Naive B cell (primary cell): ENCODE measurements around the gene SPIN3. TPM values are rescaled to one million over a fixed set of nuclear protein-coding genes. Genes with fewer than 3 reads are reported as not detected.
"Not testable (repeated sequence)": the region's sequence is repeated elsewhere in the genome, so short reads cannot be mapped to it uniquely, and the experiment has no call there.

ENCODE experiments used
- ATAC-seq, 2 donors: fragments of 150-1000 bp; cut with Tn5 transposase; 2 replicates each; pipeline ENCODE4 v1.10.0; 2021; ENCODE audit warnings: low read depth in 2 of 2, mild to moderate bottlenecking in 2 of 2, moderate library complexity in 2 of 2
- DNase-seq: peaks from one replicate; pipeline ENCODE4 v3.0.0; 2022
- H3K27ac Mint-ChIP-seq, 6 donors: one replicate each; pipeline ENCODE4 v1.8.0; 2020 to 2022; ENCODE audit warnings: mild to moderate bottlenecking in 6 of 6, mixed read lengths in 6 of 6, moderate library complexity in 5 of 6, inconsistent platforms in 2 of 6
- H3K27me3 Mint-ChIP-seq, 3 donors: one replicate each; pipeline ENCODE4 v1.8.0; 2021 to 2022; ENCODE audit warnings: mixed read lengths in 3 of 3, mild to moderate bottlenecking in 1 of 3
- H3K36me3 Mint-ChIP-seq, 2 donors: one replicate each; pipeline ENCODE4 v1.8.0; 2020 to 2022; ENCODE audit warnings: mixed read lengths in 2 of 2, inconsistent platforms in 1 of 2, mild to moderate bottlenecking in 1 of 2
- H3K4me1 Mint-ChIP-seq, 3 donors: one replicate each; pipeline ENCODE4 v1.8.0; 2020 to 2022; ENCODE audit warnings: mixed read lengths in 3 of 3, inconsistent platforms in 1 of 3, mild to moderate bottlenecking in 1 of 3, moderate library complexity in 1 of 3
- H3K4me3 Mint-ChIP-seq, 8 donors: one replicate each; pipeline ENCODE4 v1.8.0; 2020 to 2022; ENCODE audit warnings: mild to moderate bottlenecking in 8 of 8, mixed read lengths in 8 of 8, moderate library complexity in 8 of 8, inconsistent platforms in 2 of 8
- H3K9me3 Mint-ChIP-seq, 7 donors: one replicate each; pipeline ENCODE4 v1.8.0; 2020 to 2022; ENCODE audit warnings: mixed read lengths in 7 of 7, mild to moderate bottlenecking in 5 of 7, inconsistent platforms in 2 of 7, moderate library complexity in 1 of 7
- polyA plus RNA-seq, 6 donors: library from polyadenylated mRNA; unstranded; fragments of 300-500 nt; fragmentation: Illumina TruSeq; gene quantifications; one replicate each; pipeline ENCODE4 v1.2.3, GENCODE V29; 2021; ENCODE audit warnings: low read depth in 6 of 6

Gene SPIN3
- polyA plus RNA-seq, 6 donors from 2014 or later: 0.78 to 4.1 (median 1.6) TPM

GRCh38 chrX:56946201-56946600 is 49.1 kb downstream of the SPIN3 start:
- not testable (repeated sequence) for H3K9me3 Mint-ChIP-seq, H3K27ac Mint-ChIP-seq, DNase-seq, H3K4me3 Mint-ChIP-seq, H3K4me1 Mint-ChIP-seq, ATAC-seq, H3K36me3 Mint-ChIP-seq, H3K27me3 Mint-ChIP-seq

GRCh38 chrX:56945226-56945625 is 50.1 kb downstream of the SPIN3 start:
- not testable (repeated sequence) for H3K4me3 Mint-ChIP-seq, ATAC-seq, H3K4me1 Mint-ChIP-seq, DNase-seq, H3K36me3 Mint-ChIP-seq, H3K27me3 Mint-ChIP-seq, H3K27ac Mint-ChIP-seq
- peaks cover under 1 to 11% (median 3%) of the 10 kb centered on the region in 7 donors for H3K9me3 Mint-ChIP-seq

- H3K36me3 Mint-ChIP-seq: no peaks in the 10 kb centered on the region
- ATAC-seq: no peak
Observed at GRCh38 chrX:56943264-56943663, 52.1 kb downstream of the SPIN3 start.

More at GRCh38 chrX:56943264-56943663, 52.1 kb downstream of the SPIN3 start:
- peaks cover 3 to 13% (median 8%) of the 10 kb centered on the region in 7 donors for H3K9me3 Mint-ChIP-seq
- H3K4me1 Mint-ChIP-seq: no peaks in the 10 kb centered on the region
- no peak overlapping the region for H3K27ac Mint-ChIP-seq
- no peak for DNase-seq
- no peak overlapping the region for H3K4me3 Mint-ChIP-seq
- H3K27me3 Mint-ChIP-seq: peaks cover 0 to 9% (median 5%) of the 10 kb centered on the region in 3 donors

Other genes with a start within 250 kb of the SPIN3 start
- gene SPIN2B, start 126.0 kb upstream of the SPIN3 start, polyA plus RNA-seq: 10 to 100 TPM in 5 of 6 donors, 1 to 10 TPM in 1; 9.8 to 14.4 (median 13.2) TPM
- gene SPIN2A, start 141.9 kb upstream of the SPIN3 start, polyA plus RNA-seq: under 1 TPM in 1 of 6 donors, not detected in 5; 0.15 TPM